IPS DF 4.7 (cell line): ENCODE results near the gene RHOF.

Experiments
- DNase-seq: peaks from one replicate; pipeline ENCODE4 v3.0.0-alpha.2; 2013; ENCODE audit warnings: low spot score; ENCODE audit errors: extremely low read depth

The RHOF gene

DNA sequence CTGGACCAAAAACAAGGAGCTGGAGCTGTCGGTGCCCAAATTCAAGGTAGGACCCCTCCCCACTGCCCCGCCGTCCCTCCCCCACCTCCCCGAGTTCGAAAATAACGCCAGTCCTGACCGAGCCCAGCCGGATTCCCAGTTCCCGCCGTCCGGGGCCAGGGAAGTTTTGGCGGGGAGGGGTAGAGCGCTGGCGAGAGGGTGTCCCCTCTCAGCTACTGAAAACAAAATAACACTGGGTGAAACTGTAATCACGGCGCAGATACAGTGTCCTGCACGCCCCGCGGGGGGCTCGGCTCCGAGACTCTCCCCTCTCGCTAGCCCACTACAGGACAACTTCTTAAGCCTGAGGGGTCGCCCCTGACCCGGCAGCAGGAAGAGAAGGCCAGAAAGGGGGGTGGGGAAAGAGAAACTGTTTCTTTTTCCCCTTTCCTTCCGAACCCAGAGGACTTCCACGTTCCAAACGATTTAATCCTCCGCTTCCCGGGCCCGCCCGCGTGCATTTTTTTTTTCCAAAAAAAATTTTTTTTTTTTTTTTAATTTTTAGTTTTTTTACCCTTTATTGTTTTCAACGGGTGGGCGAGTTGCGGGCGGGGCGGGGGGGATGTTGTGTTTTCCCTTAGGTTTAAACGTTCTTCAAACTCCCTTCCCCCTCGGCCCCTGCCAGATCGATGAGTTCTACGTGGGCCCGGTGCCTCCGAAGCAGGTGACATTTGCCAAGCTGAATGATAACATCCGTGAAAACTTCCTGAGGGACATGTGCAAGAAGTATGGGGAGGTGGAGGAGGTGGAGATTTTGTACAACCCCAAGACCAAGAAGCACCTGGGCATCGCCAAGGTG is 11.9 kb upstream of the RHOF start:
- no peak for DNase-seq

DNA sequence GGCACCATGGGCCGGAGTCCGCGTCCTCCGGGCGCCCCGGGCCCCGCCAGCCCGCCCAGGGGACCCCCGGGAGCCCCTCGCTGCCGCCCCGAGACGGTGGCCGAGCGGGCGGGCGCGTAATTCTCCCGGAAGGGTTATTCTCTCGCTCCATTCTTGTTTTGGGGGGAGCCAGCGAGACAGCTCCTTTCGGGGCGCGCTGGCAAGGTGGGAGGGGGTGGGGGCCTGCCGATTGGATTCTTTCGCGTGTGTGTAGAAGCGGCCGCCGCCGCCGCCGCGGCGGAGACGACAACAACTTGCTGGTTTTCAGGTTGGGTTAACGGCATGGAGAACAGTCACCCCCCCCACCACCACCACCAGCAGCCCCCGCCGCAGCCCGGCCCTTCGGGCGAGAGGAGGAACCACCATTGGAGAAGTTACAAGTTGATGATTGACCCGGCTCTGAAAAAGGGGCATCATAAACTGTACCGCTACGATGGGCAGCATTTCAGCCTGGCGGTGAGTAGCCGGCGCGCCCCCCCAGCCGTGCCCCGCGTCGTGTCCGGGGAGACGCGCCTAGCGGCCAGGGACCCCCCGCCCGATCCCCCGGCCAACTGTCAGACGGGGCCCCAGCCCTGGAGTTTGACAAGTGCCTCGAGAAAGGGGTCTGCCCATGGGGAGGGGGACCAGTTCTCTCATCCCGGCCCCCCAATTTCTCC is 11.1 kb upstream of the RHOF start:
- DNase-seq, result no peak

DNA sequence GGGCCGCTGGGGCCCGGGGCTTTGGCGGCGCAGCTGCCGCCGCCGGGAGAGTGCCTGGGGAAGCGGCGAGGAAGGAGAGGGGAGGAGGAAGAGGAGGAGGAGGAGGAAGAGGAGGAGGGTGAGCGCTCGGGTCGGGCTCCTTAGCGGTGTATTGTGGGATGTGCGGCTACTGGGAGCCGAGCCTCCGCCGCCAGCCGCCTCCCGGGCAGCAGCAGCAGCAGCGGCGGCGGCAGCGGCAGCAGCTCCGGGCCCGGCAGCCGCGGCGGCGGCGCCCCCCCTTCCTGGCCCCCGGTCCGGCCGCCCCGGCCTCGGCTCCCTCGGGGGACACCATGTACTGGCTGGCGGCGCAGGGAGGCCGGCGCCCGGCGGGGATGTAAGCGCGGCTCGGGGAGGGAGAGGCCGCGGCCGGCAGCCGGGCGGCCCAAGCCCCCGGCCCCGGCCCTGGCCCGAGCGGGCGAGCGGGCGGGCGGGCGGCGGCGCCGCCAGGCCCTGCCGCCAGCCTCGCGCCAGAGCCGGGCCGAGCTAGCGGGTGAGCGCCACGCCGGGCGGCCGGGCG is 10.5 kb upstream of the RHOF start, which contains the start of gene SETD1B:
SETD1B (plus strand) TSS at position 149 of the 556 bp plus-strand sequence. CDS start 729 bp downstream, outside the sequence.
- no peak for DNase-seq

DNA sequence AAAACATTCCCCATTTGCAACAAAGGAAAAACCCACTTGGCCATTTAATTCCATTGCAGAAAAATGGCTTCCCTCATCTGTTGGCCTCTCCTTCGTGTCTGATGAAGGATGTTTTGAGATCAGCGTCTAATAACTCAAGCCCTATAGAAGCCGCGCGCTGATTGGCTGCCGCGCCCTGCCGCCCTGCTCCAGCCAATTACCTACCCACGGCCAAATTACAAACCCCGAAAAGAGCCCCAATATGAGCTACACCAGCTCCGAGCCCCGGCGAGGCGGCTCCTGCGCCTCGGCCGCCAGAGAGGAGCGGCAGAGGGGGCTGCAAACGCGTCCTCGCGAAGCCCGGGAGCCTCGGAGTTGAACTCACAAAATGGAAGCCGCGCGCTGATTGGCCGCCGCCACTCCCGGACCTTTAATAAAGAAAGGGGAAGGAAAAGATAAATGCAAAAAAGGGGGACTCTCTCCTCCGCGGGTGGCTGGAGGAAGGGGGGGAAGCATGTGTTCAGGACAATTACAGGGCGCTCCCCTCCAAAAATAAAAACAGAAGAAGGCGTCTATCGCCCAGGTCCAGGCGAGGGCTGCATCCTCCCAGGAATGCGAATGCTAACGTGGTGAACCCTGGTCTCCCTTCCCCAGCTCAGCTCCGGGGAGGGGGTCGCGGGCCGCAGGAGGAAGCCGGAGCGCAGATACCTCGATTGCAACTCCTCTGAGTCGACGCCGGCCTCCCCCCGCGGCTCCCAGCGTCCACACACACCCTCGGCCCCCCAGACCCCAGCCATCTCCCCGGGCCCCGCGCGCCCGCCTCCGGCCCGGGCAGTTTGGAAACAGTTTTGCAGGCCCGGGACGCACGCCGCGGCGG is 9.6 kb upstream of the RHOF start:
- no peak for DNase-seq

DNA sequence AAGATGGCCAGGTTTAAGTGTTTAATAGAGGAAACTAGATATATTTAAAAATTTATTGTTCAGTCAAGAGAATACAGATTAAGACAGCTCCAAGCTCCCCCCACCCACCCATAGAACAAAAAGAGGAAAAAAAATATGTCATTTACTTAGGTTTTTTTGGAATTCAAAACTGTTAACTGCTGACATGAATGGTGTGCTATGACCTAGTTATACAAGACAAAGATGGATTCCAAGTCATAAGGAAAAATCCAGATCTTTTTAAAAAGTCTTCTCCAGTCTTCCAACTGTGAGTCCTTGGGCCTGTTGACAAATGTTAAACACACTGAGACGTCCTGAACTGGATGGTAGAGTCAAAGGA is 9.0 kb upstream of the RHOF start:
- DNase-seq, result no peak

DNA sequence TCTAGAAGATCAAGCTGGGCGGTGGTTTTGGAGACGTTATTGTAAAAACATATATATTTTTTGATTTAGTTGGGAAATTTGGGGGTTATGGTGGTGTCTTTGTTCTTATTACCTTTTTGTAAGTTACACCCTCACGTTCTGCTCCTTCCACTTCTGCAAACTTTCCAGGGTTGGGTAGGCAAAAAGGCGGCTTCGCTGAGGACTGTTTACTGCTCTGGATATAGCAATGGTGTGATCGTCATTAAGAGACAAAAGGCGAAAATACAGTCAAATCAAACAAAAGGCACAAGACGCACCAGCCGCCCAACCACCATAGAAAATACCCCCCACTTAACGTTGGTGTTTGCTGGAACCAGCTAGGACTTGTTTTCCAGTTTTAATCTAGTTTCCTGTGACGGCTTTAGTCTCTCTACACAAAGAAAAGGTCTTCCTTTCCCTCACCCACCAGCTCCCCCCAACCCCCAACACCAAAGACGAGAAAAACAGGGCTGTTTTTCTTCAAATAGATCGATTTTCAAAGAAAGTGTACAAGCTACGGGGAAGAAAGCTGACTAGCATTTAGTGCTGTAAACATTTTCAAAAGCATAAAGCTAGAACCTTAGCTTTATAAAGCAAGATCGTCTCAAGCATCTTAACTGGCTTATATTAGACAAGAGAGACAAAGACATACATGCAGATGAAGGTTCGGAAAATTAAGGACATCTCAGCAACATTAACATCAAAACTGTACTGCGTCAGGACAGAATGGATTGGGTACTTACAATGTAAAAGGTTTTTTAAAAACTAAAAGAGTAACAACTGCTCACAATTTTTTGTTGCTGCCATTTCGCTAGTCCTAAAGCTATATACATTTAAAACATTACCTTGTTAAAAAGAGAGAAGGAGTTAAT is 8.4 kb upstream of the RHOF start:
- DNase-seq, result no peak

DNA sequence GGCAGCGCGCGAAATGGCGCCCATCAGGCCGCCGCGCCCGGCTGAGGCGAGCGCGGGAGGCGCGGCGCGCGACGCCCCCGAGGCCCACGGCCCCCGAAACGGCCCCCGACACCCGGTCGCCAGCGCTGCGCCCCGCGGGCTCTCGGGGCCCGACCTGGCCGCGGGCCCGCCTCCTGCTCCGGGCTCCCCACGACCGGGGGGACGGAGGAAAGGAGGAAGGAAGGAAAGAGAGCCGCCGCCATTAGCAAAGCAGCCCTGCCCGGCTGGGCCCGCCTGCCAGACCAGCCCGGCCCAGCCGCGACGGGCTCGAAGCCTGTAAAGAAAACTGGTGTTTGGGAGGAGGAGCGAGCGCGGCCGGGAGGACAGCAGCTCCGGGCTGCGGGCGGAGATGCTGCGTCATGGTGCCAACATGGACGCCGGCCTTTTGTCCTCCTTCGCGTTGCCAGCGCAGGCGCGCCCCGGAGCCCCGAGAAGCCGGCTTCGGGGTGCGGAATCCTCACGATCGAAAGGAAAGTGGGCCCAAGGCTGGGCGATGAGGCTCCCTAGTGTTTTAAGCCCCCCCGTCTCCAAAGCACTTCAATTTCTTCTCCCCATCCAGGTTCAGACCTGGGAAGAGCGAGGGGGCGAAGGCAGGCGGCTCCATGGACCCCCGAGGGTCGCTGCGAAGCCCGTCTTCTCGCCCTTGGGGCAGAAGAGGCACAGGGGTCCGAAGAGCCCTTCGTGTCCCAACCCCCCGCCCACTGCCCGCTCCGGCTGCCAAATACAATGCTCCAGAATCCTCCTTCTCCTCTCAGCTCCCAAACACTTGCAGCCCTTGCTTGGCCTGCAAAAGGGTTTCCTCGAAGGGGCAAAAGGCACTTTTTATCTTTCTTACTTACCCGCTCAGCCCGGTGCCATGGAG is 7.5 kb upstream of the RHOF start:
- no peak for DNase-seq

DNA sequence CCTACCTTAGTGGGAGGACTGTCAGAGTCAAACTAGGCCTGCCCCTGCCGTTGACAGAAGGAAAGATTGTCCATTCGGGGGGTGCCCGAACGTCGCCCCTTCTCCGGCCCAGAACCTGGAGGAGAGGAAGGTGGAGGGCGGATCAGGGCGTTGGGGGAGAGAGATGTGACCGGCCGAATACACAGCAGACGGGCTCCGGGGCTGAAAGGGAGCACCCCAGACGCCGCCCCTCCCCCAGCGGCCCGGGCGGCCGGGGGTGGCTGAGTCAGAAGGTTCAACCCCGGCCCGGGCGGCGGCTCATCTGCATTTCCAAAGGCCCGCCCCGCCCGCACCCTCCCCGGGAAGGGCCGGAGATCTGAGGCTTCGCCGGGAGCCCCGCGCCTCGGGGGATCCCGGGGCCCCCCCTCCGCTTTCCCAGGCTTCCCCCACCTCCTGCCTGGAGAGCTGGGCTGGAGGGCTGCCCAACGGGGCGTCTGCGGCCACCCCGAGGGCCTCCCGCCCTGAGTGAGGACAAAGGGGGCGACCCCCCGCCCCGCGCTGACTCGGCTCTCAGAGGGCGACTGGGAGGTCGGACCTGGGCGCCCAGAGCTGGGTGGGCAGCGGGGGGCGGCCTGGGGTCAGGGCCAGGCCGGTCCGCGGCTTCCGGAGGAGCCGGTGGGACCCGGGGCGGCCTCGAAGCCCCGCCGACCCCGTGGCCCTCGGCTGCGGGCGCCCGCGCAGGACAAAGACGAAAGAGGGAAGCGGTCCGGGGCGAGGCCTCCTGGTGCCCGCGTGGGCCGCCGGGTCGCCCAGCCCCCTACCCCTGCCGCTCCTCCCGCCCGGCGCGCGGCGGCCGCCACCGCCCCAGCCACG is 6.6 kb upstream of the RHOF start:
- DNase-seq, result no peak

DNA sequence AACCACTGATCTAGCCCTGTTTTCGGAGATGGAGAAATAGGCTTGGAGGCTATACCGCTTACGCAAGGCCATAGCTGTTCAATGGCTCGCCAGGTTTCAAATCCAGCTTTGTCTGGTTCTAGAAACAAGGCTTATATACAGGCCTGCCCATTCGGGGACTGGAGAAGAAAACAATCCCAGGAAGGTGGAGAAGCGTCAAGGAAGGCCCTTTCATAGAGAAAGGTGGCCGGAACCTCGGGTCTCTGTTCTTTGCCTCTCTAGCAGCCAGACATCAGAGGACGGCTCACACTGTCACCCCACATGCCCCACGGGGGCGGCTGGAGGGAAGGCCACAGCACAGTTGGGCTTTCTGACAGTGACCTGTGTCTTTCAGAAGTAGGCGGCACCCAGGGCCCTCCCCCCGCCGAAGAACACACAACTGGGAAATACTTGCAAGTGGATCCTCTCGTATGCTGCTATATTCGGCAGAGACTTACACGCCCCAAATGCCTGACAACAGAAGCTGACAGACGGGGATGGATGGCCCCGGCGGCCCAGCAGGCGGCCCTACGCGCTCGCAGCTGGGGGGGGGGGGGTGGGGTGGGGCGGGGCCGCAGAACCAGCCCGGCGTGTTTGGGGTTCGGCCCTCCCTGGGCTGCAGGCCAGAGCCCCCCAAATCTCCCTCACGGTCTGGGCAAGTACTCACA is 5.8 kb upstream of the RHOF start:
- no peak for DNase-seq

DNA sequence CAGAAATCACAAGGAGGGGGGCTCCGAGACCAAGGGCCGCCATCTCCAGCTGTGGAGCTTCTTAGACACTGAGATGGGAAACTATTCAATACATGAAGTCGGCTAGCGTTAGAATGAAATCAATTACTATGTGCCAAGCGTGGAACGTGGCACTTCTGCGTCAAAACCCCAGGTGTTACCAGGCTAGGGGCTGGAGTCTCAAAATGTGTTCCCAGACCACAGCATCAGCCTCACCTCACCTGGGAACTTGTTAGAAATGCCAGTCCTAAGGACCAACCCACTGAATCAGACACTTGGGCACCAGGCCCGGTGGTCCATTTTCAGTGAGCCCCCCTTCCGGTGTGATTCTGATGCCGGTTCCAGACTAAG is 5.3 kb upstream of the RHOF start:
- no peak for DNase-seq

DNA sequence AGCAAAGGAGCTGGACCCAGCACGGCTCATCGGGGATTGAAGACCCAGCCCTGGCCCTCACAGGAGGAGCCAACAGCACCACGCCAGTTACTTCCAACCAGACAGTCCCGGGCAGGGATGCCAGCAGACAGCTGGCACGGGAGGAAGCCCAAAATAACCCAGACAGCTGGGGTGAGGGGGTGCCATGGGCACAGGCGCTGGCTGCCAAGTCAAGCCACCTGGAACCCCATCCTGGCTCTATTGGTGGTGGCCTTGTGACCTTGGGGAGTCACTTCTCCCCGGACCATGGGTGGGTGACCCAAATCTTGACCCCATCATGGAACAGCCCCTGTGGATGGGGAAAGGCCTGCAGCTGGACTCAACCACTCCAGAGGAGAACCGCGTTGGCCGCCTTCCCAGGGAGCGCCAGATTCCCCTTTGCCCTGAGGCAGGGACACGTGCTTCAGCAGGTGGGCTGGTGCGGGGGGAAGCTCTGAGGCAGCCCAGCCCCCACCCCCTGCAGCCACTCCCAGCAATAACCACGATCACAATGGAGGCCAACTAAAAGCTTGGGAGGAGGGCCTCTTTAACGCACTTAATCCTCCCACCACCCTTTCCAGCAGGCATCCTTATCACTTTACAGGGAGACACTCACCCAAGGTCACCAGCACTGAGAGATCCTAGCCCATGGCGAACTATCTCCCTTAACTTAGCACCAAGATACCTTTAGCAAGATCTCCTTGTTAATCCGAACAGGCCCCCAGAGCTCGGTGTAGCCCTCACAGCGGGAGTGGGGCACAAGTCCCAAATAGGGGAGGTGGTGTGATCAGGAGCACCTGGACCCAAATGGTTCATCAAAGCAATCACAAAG is 4.7 kb upstream of the RHOF start:
- no peak for DNase-seq

DNA sequence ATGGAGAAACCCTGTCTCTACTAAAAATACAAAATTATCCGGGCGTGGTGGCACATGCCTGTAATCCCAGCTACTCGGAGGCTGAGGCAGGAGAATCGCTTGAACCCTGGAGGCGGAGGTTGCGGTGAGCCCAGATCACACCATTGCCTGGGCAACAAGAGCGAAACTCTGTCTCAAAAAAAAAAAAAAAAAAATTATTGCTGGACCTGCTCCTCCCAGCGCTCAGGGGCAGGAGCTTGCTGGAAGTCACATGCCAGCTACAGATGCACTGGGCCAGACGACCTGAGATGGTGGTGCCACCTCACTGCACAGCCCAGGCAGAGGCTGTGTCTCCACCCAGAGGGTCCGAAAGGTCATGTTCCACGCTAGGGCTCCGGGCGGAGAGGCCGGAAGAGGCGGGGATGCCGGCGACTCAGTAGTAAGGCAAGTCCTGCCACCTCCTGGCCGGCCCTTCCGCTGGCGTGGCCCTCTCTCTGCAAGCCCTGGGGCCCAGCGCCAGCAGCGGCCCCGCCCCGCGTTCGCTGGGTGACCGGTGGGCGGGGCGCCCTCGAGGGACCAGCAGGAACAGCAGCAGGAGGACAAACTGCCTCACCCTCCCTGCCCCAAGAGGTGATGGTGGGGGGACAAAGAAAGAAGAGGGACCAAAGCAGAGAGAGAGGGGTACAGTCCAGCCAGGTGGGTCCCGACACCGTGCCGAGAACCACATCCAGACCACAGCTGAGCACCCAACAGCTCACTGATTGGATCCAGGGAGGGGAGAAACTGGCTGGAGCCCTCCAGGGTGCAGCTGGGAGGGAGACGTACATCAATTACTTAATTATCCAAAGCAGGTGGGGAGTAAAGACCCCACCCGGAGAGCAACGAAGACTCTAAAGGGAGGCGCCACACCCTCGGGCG is 3.6 kb upstream of the RHOF start:
- DNase-seq, result no peak

DNA sequence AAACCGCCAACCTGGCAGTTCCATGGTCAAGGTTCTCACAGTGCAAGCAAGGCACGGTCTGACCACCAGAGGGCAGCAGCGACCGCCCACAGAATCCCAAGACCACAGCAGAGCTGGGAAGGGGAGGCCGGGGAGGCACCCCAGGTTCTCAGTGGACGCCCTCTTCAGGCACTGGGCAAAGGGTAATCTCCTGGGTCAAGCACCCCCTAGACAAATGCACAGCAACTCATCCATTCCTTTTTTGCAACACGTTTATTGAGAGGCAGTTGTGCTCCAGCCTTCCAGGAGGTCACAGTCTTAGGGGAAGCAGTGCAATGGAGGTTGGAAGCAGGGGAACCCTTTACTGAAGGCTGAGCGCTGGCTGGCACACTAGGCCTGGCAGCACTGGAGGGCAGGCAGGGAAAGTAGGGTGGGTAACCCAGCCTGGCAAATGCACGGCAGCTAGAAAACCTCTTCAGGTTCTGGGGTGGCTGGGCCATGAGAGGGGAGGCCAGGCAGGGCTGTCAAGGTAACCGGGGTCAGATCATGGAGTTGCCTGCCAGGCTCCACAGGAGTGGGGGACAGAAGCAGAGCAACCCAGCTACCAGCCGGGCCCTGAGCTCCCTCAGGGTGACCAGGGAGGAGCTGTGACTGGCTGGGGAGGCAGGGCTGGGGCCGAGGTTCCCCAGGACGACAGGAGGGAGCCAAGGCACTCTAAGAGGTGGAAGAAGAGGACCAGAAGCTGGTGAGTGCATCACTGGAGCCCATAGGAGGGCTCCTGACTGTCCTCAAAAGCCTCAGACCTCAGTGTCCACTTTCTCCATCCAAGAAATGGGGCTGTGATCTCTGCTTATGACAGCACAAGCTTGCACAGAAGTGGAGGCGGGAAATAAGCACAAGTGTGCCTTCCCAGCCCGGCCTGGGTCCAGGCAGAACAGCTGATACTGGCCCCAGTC is 1.8 kb upstream of the RHOF start:
- no peak for DNase-seq

DNA sequence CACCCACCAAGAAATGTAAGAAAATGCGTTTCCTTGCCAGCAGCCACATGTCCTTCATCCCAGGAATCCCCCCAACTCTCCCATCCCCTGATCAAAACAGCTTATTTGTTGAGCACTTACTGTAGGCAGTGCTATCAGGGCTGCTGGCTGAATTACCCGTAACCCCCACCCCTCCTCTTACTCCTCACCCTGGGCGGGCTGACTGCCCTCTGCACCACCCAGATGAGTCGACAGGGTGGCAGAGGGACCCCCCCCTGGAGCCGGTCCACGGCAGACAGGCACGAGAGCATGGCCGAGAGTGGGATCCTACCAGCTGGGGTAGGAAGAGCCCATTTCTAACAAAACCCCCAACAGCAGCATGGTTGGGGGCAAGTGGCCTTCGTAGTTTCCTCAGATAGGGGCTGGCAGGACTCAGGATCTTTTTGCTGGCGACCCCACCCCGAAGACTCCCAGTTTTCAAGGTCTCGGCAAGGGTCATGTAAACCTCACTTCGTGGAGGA is 1.1 kb upstream of the RHOF start:
- DNase-seq, result no peak
